Liver (tissue), 9 donors: ENCODE results near the gene RWDD3. TPM values are rescaled to one million over a fixed set of nuclear protein-coding genes. Genes with fewer than 3 reads are reported as not detected.

Experiments
- DNase-seq: peaks from one replicate; pipeline ENCODE4 v3.0.0-alpha.2; 2017; ENCODE audit warnings: low spot score
- H3K27ac ChIP-seq, 2 donors: one replicate each; pipeline ENCODE4 v1.7.0; 2013; ENCODE audit warnings: inconsistent platforms in 2 of 2, low read length in 2 of 2, control low read depth in 1 of 2, low read depth in 1 of 2, mild to moderate bottlenecking in 1 of 2
- H3K27me3 ChIP-seq, 4 donors: one replicate each; pipeline versions ENCODE4 v1.6.1 to v1.7.0; 2013; ENCODE audit warnings: low read length in 3 of 4, inconsistent platforms in 1 of 4, mild to moderate bottlenecking in 1 of 4, moderate library complexity in 1 of 4; ENCODE audit not compliant: control insufficient read depth in 4 of 4, insufficient read depth in 4 of 4
- H3K36me3 ChIP-seq, 4 donors: one replicate each; pipeline versions ENCODE4 v1.6.1 to v1.7.0; 2013; ENCODE audit warnings: low read length in 3 of 4, mild to moderate bottlenecking in 3 of 4, low read depth in 1 of 4, moderate library complexity in 1 of 4; ENCODE audit not compliant: control insufficient read depth in 4 of 4, insufficient read depth in 3 of 4
- H3K4me1 ChIP-seq, 4 donors: one replicate each; pipeline versions ENCODE4 v1.6.1 to v1.7.0; 2013; ENCODE audit warnings: low read length in 3 of 4, mild to moderate bottlenecking in 3 of 4, moderate library complexity in 1 of 4; ENCODE audit not compliant: control insufficient read depth in 4 of 4, insufficient read depth in 4 of 4
- H3K4me3 ChIP-seq, 3 donors: one replicate each; pipeline versions ENCODE4 v1.6.1 to v1.7.0; 2013; ENCODE audit warnings: low read length in 3 of 3, control low read depth in 1 of 3, low read depth in 1 of 3, mild to moderate bottlenecking in 1 of 3
- H3K9ac ChIP-seq, 2 donors: one replicate each; pipeline ENCODE4 v1.7.0; 2013; ENCODE audit warnings: low read length in 2 of 2, mild to moderate bottlenecking in 2 of 2, moderate library complexity in 2 of 2, control low read depth in 1 of 2, low read depth in 1 of 2
- H3K9me3 ChIP-seq, 4 donors: one replicate each; pipeline versions ENCODE4 v1.6.1 to v1.7.0; 2013; ENCODE audit warnings: low read length in 3 of 4; ENCODE audit not compliant: control insufficient read depth in 4 of 4
- CTCF ChIP-seq: fragments of 150-350 bp; IDR thresholded peaks from 2 replicates; pipeline ENCODE4 v1.5.1; 2017; ENCODE audit warnings: improper control_type of control experiment, low read depth, low read length; ENCODE audit not compliant: missing input control
- EGR1 ChIP-seq, 2 donors: IDR thresholded peaks; 2 replicates each; pipeline ENCODE4 v1.6.1; 2016 to 2018; ENCODE audit warnings: antibody characterized with exemption in 2 of 2, low read depth in 2 of 2
- FOXA1 ChIP-seq: IDR thresholded peaks from 2 replicates; pipeline ENCODE4 v1.6.1; 2016; ENCODE audit warnings: antibody characterized with exemption
- FOXA2 ChIP-seq: IDR thresholded peaks from 2 replicates; pipeline ENCODE4 v1.6.1; 2016; ENCODE audit warnings: antibody characterized with exemption
- GABPA ChIP-seq, 2 donors: IDR thresholded peaks in 1 of 2; conservative IDR thresholded peaks in 1 of 2; 2 replicates each; pipeline ENCODE4 v1.6.1; 2016; ENCODE audit warnings: antibody characterized with exemption in 2 of 2, mild to moderate bottlenecking in 1 of 2, moderate library complexity in 1 of 2
- HNF4A ChIP-seq, 2 donors: conservative IDR thresholded peaks; 2 replicates each; pipeline ENCODE4 v1.6.1; 2016; ENCODE audit warnings: antibody characterized with exemption in 2 of 2, mild to moderate bottlenecking in 2 of 2
- HNF4G ChIP-seq: IDR thresholded peaks from 2 replicates; pipeline ENCODE4 v1.6.1; 2016; ENCODE audit warnings: antibody characterized with exemption
- JUND ChIP-seq, 2 donors: IDR thresholded peaks; 2 replicates each; pipeline ENCODE4 v1.6.1; 2016; ENCODE audit warnings: antibody characterized with exemption in 2 of 2
- MAX ChIP-seq: IDR thresholded peaks from 2 replicates; pipeline ENCODE4 v1.6.1; 2016; ENCODE audit warnings: antibody characterized with exemption
- NR2F2 ChIP-seq: IDR thresholded peaks from 2 replicates; pipeline ENCODE4 v1.6.1; 2016; ENCODE audit warnings: antibody characterized with exemption
- RAD21 ChIP-seq, 2 donors: IDR thresholded peaks; 2 replicates each; pipeline ENCODE4 v1.6.1; 2016; ENCODE audit warnings: antibody characterized with exemption in 2 of 2, mild to moderate bottlenecking in 2 of 2
- REST ChIP-seq: IDR thresholded peaks from 2 replicates; pipeline ENCODE4 v1.6.1; 2016; ENCODE audit warnings: antibody characterized with exemption, mild to moderate bottlenecking
- RXRA ChIP-seq, 2 donors: IDR thresholded peaks; 2 replicates each; pipeline ENCODE4 v1.6.1; 2017 to 2018; ENCODE audit warnings: antibody characterized with exemption in 2 of 2, mild to moderate bottlenecking in 1 of 2
- SP1 ChIP-seq: IDR thresholded peaks from 2 replicates; pipeline ENCODE4 v1.6.1; 2018; ENCODE audit warnings: antibody characterized with exemption, mild to moderate bottlenecking
- TAF1 ChIP-seq: conservative IDR thresholded peaks from 2 replicates; pipeline ENCODE4 v1.6.1; 2016; ENCODE audit warnings: antibody characterized with exemption, mild to moderate bottlenecking
- YY1 ChIP-seq: IDR thresholded peaks from 2 replicates; pipeline ENCODE4 v1.6.1; 2016; ENCODE audit warnings: antibody characterized with exemption, mild to moderate bottlenecking
- ZBTB33 ChIP-seq: IDR thresholded peaks from 2 replicates; pipeline ENCODE4 v1.6.1; 2016; ENCODE audit warnings: antibody characterized with exemption
- WGBS: extraction: QIAGEN DNeasy Blood & Tissue Kit; methylation state at CpG from one replicate; pipeline ENCODE4 v1.1.7; 2013; 5-methylcytosine and 5-hydroxymethylcytosine counted together
- polyA plus RNA-seq, 2 donors: library from polyadenylated mRNA; stranded (reverse) in 1 of 2; unstranded in 1 of 2; fragments of 200-250 nt in 1 of 2; fragments of >200 nt in 1 of 2; fragmentation: Nextera tagmentation in 1 of 2; extraction: Ambion mirVana in 1 of 2; gene quantifications; one replicate each; pipeline versions ENCODE4 v1.2.1 to v1.2.3, GENCODE V29; 2013 to 2015
- total RNA-seq, 2 donors: library from RNA; depleted of rRNA; stranded (reverse); fragments of >200 nt; gene quantifications; one replicate each; pipeline ENCODE4 v1.2.3, GENCODE V29; 2014
- TF ChIP-seq, protein P1 (sequence below): IDR thresholded peaks from 2 replicates; pipeline ENCODE4 v1.6.1; 2016; ENCODE audit warnings: antibody characterized with exemption
- donor health status: healthy.
- donor health status: healthy.
- donor health status: healthy.
- donor health status: healthy.
- donor health status: healthy.

Gene RWDD3
- total and polyA plus RNA-seq, 4 donors, result 5.8 to 11.1 (median 7.0) TPM

DNA sequence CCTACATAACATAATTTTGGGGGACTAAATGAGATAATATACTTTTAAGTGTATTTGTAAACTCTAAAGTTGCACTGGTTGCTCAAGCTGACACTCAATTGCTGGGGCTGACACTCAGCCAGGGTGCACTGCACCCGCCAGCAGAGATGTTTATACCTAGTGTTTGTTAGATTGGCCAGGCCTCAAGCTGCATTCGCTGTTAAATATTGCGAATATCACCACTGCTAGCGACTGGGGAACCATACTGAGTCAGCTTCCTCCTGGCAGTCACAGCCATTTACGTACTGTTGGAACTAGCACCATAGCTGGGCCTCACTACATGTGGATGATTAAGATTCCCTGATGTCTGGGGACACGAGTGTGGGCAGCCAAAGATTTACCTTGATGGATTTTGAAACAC lies 12.7 kb upstream of the RWDD3 start:
- WGBS, result 66% methylated on average over 6 of the region's 6 CpGs
- no peak for TF ChIP-seq ZBTB33
- no peak for TF ChIP-seq YY1
- TF ChIP-seq JUND (IDR thresholded peaks at IDR 0.05), result no peak
- TF ChIP-seq REST, result no peak
- TF ChIP-seq FOXA1, result no peak
- TF ChIP-seq CTCF, result no peak
- no peak for TF ChIP-seq MAX
- no peak for TF ChIP-seq SP1
- peak; percentile 9 for TF ChIP-seq FOXA2
- TF ChIP-seq, protein P1, sequence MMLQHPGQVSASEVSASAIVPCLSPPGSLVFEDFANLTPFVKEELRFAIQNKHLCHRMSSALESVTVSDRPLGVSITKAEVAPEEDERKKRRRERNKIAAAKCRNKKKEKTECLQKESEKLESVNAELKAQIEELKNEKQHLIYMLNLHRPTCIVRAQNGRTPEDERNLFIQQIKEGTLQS, result no peak
- TF ChIP-seq RAD21 (IDR thresholded peaks at IDR 0.05), result no peak
- no peak for TF ChIP-seq GABPA (IDR thresholded peaks at IDR 0.05 in 1 of 2, conservative IDR thresholded peaks at IDR 0.05 in 1 of 2)
- TF ChIP-seq RXRA (IDR thresholded peaks at IDR 0.05), result peak in 1 of 2 donors; percentile 25
- TF ChIP-seq NR2F2, result no peak
- peak in 1 of 2 donors; percentile 39 for TF ChIP-seq HNF4A (conservative IDR thresholded peaks at IDR 0.05)
- no peak for TF ChIP-seq HNF4G
- no peak for TF ChIP-seq TAF1
- TF ChIP-seq EGR1 (IDR thresholded peaks at IDR 0.05; ENCODE audit: low read depth in 2 of 2), result no peak
- Histone ChIP-seq H3K9me3 (no peaks in the 10 kb centered on the region), H3K36me3 (peaks cover 0 to 3% (median 1%) of the 10 kb centered on the region in 4 donors), H3K4me1 (no peaks in the 10 kb centered on the region), H3K9ac (no peak overlapping the region), H3K4me3 (no peak overlapping the region), H3K27ac (no peak overlapping the region), H3K27me3 (no peaks in the 10 kb centered on the region)
- no peak for DNase-seq
